A549 (cell line): Measurements from ENCODE around the gene EPN2. TPM values are rescaled to one million over a fixed set of nuclear protein-coding genes. Genes with fewer than 3 reads are reported as not detected.
A peak's percentile ranks its signal among the peaks of the same experiment; 100 is the strongest.

Experiments
- ATAC-seq, 2 experiments: fragments of 200-7000 bp in 1 of 2; fragments of >200 bp in 1 of 2; cut with Nextera tagmentation in 1 of 2; cut with Tn5 transposase in 1 of 2; 3 replicates each; pipeline versions ENCODE4 v1.8.0 to v1.9.1; 2018 to 2020; ENCODE audit warnings: mild to moderate bottlenecking in 1 of 2, moderate library complexity in 1 of 2
- CTCF ChIA-PET: fragments of 300-600 bp; sonication (Branson Sonifier 250); formaldehyde crosslinking; extraction: SDS; loops from one replicate; lab custom pipeline; 2021; ENCODE audit warnings: antibody characterized with exemption, inconsistent platforms; lab: Yijun Ruan, JAX
- POLR2A ChIA-PET: fragments of 350-600 bp; formaldehyde crosslinking; extraction: SDS; loops from one replicate; lab custom pipeline; 2021; ENCODE audit warnings: antibody characterized with exemption, inconsistent platforms; lab: Yijun Ruan, JAX
- DNase-seq, 2 experiments: peaks; one replicate each; pipeline versions ENCODE4 v3.0.0 to v3.0.0-alpha.2; 2011 to 2016; ENCODE audit warnings: low read depth in 1 of 2, low spot score in 1 of 2
- FAIRE-seq: peaks from 2 replicates; lab custom pipeline; 2011; peaks lifted over from hg19 to GRCh38; lab: Jason Lieb, UNC
- H3K27ac ChIP-seq, 2 experiments: fragments of >200 bp; sonication (Bioruptor Twin); formaldehyde crosslinking; 3 replicates each; pipeline ENCODE4 v1.5.1; 2016 to 2017
- H3K4me1 ChIP-seq: fragments of >200 bp; sonication (Bioruptor Twin); formaldehyde crosslinking; 3 replicates; pipeline ENCODE4 v1.6.1; 2016
- H3K4me2 ChIP-seq: fragments of >200 bp; sonication (Bioruptor Twin); formaldehyde crosslinking; 3 replicates; pipeline ENCODE4 v1.6.1; 2016
- H3K4me3 ChIP-seq: fragments of >200 bp; sonication (Bioruptor Twin); formaldehyde crosslinking; 3 replicates; pipeline ENCODE4 v1.5.1; 2016
- H3K9me3 ChIP-seq: fragments of >200 bp; sonication (Bioruptor Twin); formaldehyde crosslinking; 3 replicates; pipeline ENCODE4 v1.6.1; 2016
- ATOH8 ChIP-seq: fragments of 250-450 bp; sonication (Bioruptor Pico); IDR thresholded peaks from 2 replicates; pipeline ENCODE4 v1.5.0; 2020; ENCODE audit warnings: low read depth, mild to moderate bottlenecking, moderate library complexity
- BHLHE40 ChIP-seq: IDR thresholded peaks from 2 replicates; pipeline ENCODE4 v1.6.1; 2012; ENCODE audit warnings: low read depth, low read length, inconsistent platforms
- CEBPB ChIP-seq, 2 experiments: fragments of >200 bp in 1 of 2; sonication (Bioruptor Twin) in 1 of 2; formaldehyde crosslinking in 1 of 2; IDR thresholded peaks; 2 replicates each; pipeline ENCODE4 v1.6.1; 2012 to 2016
- ESRRA ChIP-seq: fragments of 150-350 bp; IDR thresholded peaks from 2 replicates; pipeline ENCODE4 v1.6.1; 2014; ENCODE audit warnings: mild to moderate bottlenecking, low read length, borderline replicate concordance
- FOSB ChIP-seq: fragments of 250-450 bp; sonication (Bioruptor Pico); IDR thresholded peaks from 2 replicates; pipeline ENCODE4 v1.5.0; 2020; ENCODE audit warnings: mild to moderate bottlenecking, moderate library complexity
- FOXS1 ChIP-seq: fragments of 250-450 bp; sonication (Bioruptor Pico); IDR thresholded peaks from 2 replicates; pipeline ENCODE4 v1.5.0; 2020; ENCODE audit warnings: mild to moderate bottlenecking, moderate library complexity
- HEYL ChIP-seq: fragments of 250-450 bp; sonication (Bioruptor Pico); IDR thresholded peaks from 2 replicates; pipeline ENCODE4 v1.8.0; 2021; ENCODE audit warnings: mild to moderate bottlenecking, moderate library complexity
- HOXA7 ChIP-seq: fragments of 250-450 bp; sonication (Bioruptor Pico); IDR thresholded peaks from 2 replicates; pipeline ENCODE4 v1.5.0; 2020; ENCODE audit warnings: mild to moderate bottlenecking, moderate library complexity
- HOXB5 ChIP-seq: fragments of 250-450 bp; sonication (Bioruptor Pico); IDR thresholded peaks from 2 replicates; pipeline ENCODE4 v1.5.0; 2020; ENCODE audit warnings: mild to moderate bottlenecking, moderate library complexity
- KDM5A ChIP-seq: fragments of 200-600 bp; sonication (generic); IDR thresholded peaks from 2 replicates; pipeline ENCODE4 v1.6.1; 2016; ENCODE audit warnings: antibody characterized with exemption, mild to moderate bottlenecking
- MAFK ChIP-seq: fragments of 450-650 bp; IDR thresholded peaks from 2 replicates; pipeline ENCODE4 v1.6.1; 2014; ENCODE audit not compliant: partially characterized antibody
- MAZ ChIP-seq: fragments of 150-350 bp; IDR thresholded peaks from 2 replicates; pipeline ENCODE4 v1.6.1; 2014; ENCODE audit warnings: antibody characterized with exemption, low read depth, low read length, borderline replicate concordance
- MYC ChIP-seq: IDR thresholded peaks from 2 replicates; pipeline ENCODE4 v1.6.1; 2012; ENCODE audit warnings: mild to moderate bottlenecking, inconsistent platforms, low read length, improper control_type of control experiment, borderline replicate concordance
- NR3C1 ChIP-seq: fragments of >200 bp; sonication (Bioruptor Twin); formaldehyde crosslinking; IDR thresholded peaks from 3 replicates; pipeline ENCODE4 v1.6.1; 2017
- PBX3 ChIP-seq: IDR thresholded peaks from 2 replicates; pipeline ENCODE4 v1.6.1; 2012
- SREBF2 ChIP-seq: fragments of 450-650 bp; IDR thresholded peaks from 2 replicates; pipeline ENCODE4 v1.6.1; 2014; ENCODE audit warnings: mild to moderate bottlenecking, moderate library complexity
- USF2 ChIP-seq: fragments of 450-650 bp; IDR thresholded peaks from 2 replicates; pipeline ENCODE4 v1.6.1; 2014; ENCODE audit warnings: antibody characterized with exemption
- WGBS: methylation state at CpG from one replicate; pipeline ENCODE4 v1.1.6; 2017; ENCODE audit errors: missing lambda C conversion rate; 5-methylcytosine and 5-hydroxymethylcytosine counted together
- polyA plus RNA-seq, 4 experiments: library from polyadenylated mRNA; depleted of rRNA in 3 of 4; stranded (reverse); fragments of >200 nt; fragmentation: RNase III in 1 of 4; extraction: RNeasy Plus Mini Kit Qiagen cat#74134 plus additional on column Dnase treatment in 1 of 4; gene quantifications; 2 replicates in 3 of 4; 3 replicates in 1 of 4; pipeline ENCODE4 v1.2.3, GENCODE V29; 2011 to 2017
- TF ChIP-seq, protein P1 (sequence below): IDR thresholded peaks from 2 replicates; pipeline ENCODE4 v1.6.1; 2012

The EPN2 gene
- polyA plus RNA-seq, 2 of the 4 experiments (the other 2 are of a cell fraction), result 32.1 to 33.8 TPM

GRCh38 chr17:19294443-19294842 lies 57.3 kb downstream of the EPN2 start:
- ChIA-PET POLR2A (no interaction called here), CTCF (interaction anchor here (0.7 to 1.9 kb wide), 5 partner anchors 12 to 152 kb away, joined by 3 to 7 read pairs (median 3); no protein-coding TSS in a partner anchor)
- 83% methylated on average over 3 of the region's 3 CpGs for WGBS

DNA sequence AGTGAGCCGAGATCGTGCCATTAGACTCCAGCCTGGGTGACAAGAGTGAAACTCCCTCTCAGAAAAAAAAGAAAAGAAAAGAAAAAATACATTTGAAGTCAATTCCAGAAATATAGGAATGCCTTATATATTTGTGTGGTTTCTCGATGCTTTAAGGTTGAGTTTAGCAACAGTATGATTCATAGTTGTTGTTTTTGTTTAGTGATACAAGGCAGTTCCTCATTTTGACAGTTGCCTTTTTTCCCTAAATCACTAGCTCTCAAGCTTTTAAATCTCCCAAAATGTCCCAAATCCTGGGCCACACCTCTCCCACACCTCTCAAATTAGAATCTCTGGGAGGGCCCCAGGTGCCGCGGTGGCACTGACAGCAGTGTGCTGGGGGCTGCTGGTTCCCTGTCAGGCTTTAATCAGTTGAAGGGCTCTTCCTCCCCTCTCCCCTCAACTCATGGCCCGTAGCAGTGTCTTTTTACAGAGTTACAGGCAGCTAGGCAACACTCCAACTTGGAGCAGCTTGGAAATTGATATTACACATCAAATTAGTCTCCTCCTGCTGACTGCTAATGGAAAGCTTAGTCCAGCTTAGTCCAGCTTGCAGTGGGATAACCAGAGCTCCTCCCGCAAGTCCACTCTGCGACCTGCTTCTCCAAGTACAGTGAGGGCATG lies 58.4 kb downstream of the EPN2 start:
- ChIA-PET CTCF (interaction anchor here (1.0 to 1.9 kb wide), 4 partner anchors 10 to 151 kb away, joined by 3 to 7 read pairs (median 5); no protein-coding TSS in a partner anchor), POLR2A (no interaction called here)
- Histone ChIP-seq H3K4me2 (no peak overlapping the region), H3K4me3 (no peak overlapping the region), H3K9me3 (no peaks in the 10 kb centered on the region), H3K27ac (no peak overlapping the region), H3K4me1 (no peaks in the 10 kb centered on the region)
- ATAC-seq, result no peak
- WGBS, result 93% methylated on average over 8 of the region's 8 CpGs
- DNase-seq, result no peak
- no peak for FAIRE-seq
- no peak for TF ChIP-seq SREBF2

More at GRCh38 chr17:19294443-19294842, 57.3 kb downstream of the EPN2 start:
- Histone ChIP-seq H3K4me2 (no peak overlapping the region), H3K9me3 (no peaks in the 10 kb centered on the region), H3K4me3 (no peak overlapping the region), H3K27ac (no peak overlapping the region), H3K4me1 (no peaks in the 10 kb centered on the region)
- ATAC-seq (no peak), DNase-seq (no peak), FAIRE-seq (no peak)
- no peak for TF ChIP-seq FOSB
- no peak for TF ChIP-seq HOXB5
- TF ChIP-seq MAZ, result no peak
- TF ChIP-seq BHLHE40, result no peak
- TF ChIP-seq NR3C1, result no peak
- TF ChIP-seq PBX3, result no peak

- peak; percentile 36 for TF ChIP-seq MAFK
- TF ChIP-seq, protein P1, sequence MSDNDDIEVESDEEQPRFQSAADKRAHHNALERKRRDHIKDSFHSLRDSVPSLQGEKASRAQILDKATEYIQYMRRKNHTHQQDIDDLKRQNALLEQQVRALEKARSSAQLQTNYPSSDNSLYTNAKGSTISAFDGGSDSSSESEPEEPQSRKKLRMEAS, result no peak
- TF ChIP-seq, all 56 proteins: peak for 1
- no peak for ATAC-seq
- Histone ChIP-seq H3K4me3 (no peak overlapping the region), H3K4me2 (no peak overlapping the region), H3K9me3 (no peaks in the 10 kb centered on the region), H3K4me1 (no peaks in the 10 kb centered on the region), H3K27ac (no peak overlapping the region)
- ChIA-PET POLR2A (no interaction called here), CTCF (interaction anchor here (1.0 to 1.1 kb wide), 2 partner anchors 11 to 16 kb away, joined by 3 to 4 read pairs; no protein-coding TSS in a partner anchor)
- 92% methylated on average over 11 of the region's 11 CpGs for WGBS
- no peak for DNase-seq
- no peak for FAIRE-seq
These were observed 59.9 kb downstream of the EPN2 start for GRCh38 chr17:19296786-19297778.

DNA sequence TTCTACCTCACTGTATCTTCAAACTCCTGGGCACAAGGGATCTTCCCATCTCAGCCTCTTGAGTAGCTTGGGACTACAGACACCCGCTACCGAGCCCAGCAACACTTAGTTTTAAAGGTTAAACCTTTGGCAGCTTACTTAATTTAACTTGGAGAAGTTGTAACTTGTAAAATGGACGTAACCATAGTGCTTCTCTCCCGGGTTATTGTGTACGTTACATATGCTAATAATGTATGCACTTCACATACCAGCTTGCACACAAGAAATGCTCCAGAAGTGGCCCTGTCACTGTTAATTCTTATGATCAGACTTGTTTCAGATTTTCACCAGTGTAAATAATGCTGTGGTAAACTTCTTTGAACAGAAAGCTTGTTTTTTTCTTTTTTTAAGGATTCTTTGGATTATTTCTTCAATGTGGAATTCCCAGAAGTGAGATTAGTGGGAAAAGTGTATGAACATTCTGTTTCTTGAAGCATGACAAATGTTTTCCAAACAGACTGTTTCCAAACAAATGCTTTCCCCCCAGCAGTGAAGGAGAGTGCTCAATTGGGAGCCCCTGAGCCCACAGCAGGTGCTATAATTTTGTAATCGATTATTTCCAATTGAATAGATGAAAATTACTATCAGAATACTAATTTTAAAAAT lies 61.5 kb downstream of the EPN2 start:
- Histone ChIP-seq H3K4me3 (no peak overlapping the region), H3K4me2 (no peak overlapping the region), H3K4me1 (no peaks in the 10 kb centered on the region), H3K27ac (no peak overlapping the region), H3K9me3 (no peaks in the 10 kb centered on the region)
- no peak for FAIRE-seq
- WGBS, result 83% methylated on average over 6 of the region's 6 CpGs
- no peak for ATAC-seq
- TF ChIP-seq KDM5A, result no peak
- TF ChIP-seq MAZ, result no peak
- TF ChIP-seq FOXS1, result no peak
- TF ChIP-seq HOXA7 (CRISPR knock-in tag), result no peak
- TF ChIP-seq, protein P1, result no peak
- TF ChIP-seq CEBPB (IDR thresholded peaks at IDR 0.05), result no peak
- no peak for TF ChIP-seq HEYL (CRISPR knock-in tag)
- TF ChIP-seq ATOH8 (CRISPR knock-in tag), result no peak
- TF ChIP-seq USF2, result no peak
- no peak for TF ChIP-seq ESRRA
- no peak for TF ChIP-seq MYC
- ChIA-PET POLR2A (no interaction called here), CTCF (interaction anchor here (0.7 to 1.7 kb wide), 7 partner anchors 9 to 64 kb away, joined by 3 to 8 read pairs (median 3); partner anchors contain the start of gene B9D1)
- DNase-seq, result no peak
